MV-4-11 (cell line): Measurements from ENCODE around the gene MRGPRE.
A peak's percentile ranks its signal among the peaks of the same experiment; 100 is the strongest.

ENCODE experiments used
- DNase-seq: peaks from one replicate; lab custom pipeline; 2025; lab: John Stamatoyannopoulos, UW

The MRGPRE gene

DNA sequence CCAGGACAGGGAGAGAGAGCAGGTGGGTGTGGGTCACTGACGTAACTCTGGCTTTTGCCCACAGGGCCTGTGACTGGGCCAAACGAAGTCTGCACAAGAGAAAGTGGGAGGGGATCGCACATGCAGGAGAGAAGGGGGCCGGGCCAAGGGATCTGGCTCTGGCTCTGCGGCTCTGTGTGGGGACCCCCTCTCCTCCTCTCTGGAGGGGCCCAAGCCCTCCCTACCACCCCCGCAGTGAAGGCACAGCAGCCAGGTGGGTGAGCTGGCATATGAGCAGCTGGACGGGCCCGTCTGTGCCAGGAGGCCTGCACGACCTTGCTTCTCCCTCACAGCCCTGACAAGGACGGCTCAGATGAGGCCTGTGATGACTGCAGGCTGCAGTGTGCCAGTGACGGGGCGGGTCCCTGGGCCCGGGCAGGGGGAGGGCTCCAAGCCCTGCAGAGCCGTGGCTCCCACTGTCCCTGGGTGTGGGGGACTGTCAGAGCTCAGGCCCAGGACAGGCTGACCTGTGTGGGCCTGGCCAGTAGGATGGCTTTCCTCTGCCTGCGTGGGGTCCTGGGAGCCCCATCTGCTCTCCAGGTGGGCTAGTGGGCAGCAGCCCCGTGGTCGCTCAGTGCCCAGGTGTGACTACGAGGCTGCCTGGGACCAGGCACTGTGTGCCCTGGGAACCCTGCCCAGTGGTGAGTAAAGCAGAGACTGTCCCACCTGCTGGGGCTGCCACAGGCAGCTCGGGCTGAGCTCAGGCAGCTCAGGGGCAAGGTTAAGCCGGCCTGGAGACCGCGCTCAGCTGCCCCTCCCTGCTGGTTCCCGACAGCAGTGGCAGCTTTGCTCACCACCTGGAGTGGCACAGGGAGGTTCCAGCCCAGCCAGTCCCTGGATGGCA is 35.8 kb downstream of the MRGPRE start:
- no peak for DNase-seq

DNA sequence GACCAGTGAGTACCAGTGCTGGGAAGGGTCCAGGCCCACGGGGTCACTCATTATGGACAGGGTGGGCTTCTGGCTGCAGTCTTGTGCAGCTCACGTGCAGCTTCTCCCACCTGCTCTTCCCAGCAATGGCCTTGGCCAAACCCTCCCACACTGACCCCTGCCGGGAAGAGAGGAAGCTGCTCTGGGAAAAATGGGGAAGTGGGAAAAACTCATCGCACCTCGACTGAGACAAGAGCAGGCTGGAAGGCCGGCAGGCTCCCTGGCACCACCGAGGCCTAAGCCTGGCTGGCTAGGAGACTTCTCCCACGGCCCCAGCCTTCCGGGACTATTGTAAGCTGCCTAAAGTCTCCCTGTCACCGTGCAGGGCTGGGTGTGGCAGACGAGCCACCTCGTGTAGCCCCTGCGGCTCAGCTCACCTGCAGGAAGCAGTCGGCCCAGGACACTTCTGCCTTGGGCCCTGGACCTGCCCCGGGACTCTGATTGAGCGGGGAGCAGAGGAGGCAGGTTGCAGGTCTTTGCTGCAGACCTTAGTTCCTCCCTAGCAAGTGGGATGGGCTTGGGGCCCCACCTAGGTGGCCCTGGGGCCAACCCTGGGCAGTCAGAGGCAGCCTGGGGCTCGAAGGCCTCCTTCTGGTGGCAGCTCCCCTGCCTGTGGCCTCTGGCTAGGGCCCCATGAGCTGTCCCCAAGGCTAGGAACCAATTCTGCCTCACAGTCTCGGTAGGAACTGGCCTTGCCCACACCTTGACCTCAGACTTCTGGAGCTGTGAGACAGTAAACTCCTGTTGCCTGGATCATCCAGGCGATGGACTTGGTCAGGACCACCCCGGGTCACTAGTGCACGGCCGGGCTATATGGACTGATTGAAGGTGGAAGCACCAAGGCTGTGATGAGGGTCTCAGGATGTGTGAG is 36.7 kb downstream of the MRGPRE start:
- DNase-seq = peak; percentile 60

- no peak for DNase-seq
These were observed 38.0 kb downstream of the MRGPRE start for GRCh38 chr11:3194016-3194816.

DNA sequence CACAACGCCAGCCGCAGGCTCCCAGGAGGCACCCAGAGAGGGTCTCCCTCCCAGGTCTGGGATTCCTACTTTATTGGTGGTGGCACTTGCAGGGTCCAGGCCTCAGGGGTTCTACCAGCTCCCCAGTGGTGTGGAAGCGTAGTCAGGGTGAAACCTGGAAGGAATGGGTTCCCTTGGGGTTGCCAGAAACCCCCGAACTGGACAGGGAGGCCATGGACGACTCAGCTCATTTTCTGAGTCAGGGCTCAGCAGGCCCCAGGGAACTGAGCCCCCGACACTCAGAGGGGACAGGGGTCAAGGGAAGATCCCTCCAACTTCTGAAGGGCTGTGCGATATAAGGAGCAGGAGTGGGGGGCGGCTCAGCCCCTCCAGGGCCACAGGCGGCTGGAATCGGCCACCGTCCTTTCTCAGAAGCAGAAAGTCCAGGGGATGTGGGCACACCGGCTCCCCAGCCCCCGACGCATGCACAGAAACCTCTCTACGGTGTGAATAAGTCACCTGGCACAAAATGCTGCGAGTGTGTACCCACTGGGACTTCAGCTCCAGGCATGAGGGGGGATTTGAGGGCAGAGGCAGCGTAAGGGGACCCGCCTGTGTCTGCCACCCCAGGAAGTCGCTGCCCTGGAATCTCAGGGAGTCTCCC is 38.7 kb downstream of the MRGPRE start:
- DNase-seq = no peak

- DNase-seq = no peak
These were observed 39.5 kb downstream of the MRGPRE start for GRCh38 chr11:3192511-3193372.

DNA sequence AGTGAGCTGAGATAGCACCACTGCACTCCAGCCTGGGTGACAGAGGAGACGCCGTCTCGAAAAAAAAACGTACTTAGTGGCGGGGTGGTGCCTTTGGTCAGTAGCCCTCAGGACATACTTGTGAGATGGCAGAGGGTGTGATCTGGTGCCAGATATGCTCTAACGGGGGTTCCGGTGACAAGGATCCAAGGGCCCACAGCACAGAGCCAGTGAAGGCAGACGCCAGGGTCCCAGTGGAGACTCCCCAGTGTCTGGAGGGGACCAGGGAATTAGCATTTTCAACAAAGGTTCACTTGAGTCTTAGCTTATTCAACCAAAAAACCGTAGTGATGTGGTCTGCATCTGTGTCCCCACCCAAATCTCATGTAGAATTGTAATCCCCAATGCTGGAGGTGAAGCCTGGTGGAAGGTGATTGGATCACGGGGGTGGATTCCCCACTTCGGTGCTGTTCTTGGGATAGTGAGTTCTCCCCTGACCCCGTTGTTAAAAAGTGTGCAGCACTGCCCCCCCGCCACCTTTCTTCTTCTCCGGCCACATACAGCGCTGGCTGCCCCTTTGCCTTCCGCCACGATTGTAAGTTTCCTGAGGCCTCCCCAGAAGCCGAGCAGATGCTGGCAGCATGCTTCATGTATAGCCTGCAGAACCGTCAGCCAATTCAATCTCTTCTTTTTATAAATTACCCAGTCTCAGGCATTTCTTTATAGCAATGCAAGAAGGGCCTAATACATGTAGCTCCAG is 40.5 kb downstream of the MRGPRE start:
- no peak for DNase-seq

DNA sequence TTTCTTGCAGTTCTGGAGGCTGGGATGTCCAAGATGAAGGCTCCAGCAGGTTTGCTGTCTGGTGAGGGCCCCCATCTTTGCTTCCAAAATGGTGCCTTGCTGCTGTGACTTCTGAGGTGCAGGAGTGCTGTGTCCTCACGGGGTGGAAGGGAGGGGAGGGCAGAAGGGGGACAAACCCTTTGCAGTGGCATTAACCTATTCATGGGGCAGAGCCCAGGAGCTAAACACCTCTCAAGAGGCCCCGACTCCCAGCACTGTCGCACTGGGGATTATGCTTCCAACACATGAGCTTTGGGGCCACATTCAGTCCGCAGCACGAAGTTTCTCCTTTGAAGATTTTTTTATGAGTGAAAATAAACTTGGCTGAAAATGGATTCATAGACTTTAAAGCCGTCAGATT is 41.6 kb downstream of the MRGPRE start:
- DNase-seq = no peak

- DNase-seq = no peak
These were observed 42.2 kb downstream of the MRGPRE start for GRCh38 chr11:3189886-3190583.

DNA sequence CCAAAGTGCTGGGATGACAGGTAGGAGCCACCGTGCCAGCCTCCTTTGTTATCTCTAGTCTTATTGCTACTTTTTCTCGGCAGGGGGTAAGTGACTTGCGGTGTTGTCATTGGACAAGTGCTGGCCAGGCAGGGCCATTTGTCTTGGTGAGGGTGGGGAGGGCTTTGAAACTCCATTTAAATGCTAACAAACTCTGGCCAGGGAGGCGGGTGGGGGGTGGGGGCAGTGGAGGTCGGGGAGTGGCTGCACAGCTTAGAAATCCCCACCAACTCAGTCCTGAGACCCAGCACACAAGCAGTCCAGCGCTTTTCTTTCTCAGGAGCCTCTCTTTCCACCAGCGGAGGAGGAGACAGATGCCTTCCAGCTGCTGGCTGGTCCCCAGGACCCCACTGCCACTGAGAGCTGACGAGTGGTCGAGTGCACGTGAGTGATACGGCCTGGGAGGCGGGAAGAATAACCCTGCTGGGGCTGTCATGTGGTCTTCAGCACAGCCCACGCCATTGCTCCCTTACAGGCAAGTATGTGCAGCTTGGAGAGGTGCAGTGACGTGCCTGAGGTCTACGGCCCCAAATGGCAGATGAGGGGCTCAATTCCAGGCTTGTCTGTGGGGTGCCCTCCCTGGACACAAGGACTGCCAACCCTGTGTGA is 42.9 kb downstream of the MRGPRE start:
- no peak for DNase-seq

DNA sequence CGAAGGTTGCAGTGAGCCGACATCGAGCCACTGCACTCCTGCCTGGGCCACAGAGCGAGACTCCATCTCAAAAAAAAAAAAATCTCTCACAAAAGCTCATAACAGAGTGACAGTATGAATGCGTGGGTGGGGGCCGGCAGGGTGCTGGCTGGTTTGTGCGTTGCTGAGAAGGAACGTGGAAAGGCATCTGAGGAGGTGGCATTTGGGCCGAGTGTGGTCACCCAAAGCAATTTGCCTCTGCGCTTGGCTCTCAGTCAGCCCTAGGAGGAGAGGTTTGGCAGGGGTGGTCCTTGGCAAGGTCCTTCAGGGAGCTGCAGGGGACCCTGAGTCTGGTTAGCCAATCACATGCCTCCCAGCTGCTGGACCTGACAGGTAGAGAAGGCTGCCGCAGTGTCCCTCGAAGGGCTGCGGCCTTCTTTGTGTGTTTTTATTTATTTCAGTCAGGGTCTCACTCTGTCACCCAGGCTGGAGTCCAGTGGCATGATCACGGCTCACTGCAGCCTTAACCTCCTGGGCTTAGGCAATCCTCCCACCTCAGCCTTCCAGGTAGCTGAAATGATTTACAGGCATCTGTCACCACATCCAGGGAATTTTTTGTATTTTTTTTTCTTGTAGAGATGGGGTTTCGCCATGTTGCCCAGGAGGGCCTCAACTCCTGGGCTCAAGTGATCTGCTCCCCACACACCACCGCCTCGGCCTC is 43.6 kb downstream of the MRGPRE start:
- DNase-seq = no peak

GRCh38 chr11:3186166-3186953 is 45.9 kb downstream of the MRGPRE start:
- DNase-seq = no peak

GRCh38 chr11:3184732-3185347 is 47.4 kb downstream of the MRGPRE start:
- DNase-seq = no peak

DNA sequence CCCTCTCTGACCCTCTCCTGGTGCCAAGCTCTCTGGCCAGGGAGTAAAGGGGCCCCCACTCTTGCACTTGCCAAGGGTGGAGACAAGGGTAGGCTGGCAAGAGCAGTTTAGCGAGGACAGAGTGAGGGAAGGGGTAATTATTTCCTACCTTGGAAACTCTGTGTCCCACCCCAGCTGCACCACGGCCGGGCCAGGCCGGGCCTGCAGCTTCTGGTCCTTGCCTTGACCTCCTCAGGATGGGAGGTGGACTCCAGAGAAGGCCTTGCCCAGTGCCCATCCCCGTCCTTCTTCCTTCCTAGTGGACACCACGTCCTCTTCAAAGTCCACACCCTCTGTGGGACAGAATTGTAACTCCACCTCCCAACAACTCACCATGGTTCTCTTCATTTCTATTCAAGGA is 48.7 kb downstream of the MRGPRE start:
- DNase-seq = no peak

- DNase-seq = no peak
These were observed 49.8 kb downstream of the MRGPRE start for GRCh38 chr11:3182462-3182852.

DNA sequence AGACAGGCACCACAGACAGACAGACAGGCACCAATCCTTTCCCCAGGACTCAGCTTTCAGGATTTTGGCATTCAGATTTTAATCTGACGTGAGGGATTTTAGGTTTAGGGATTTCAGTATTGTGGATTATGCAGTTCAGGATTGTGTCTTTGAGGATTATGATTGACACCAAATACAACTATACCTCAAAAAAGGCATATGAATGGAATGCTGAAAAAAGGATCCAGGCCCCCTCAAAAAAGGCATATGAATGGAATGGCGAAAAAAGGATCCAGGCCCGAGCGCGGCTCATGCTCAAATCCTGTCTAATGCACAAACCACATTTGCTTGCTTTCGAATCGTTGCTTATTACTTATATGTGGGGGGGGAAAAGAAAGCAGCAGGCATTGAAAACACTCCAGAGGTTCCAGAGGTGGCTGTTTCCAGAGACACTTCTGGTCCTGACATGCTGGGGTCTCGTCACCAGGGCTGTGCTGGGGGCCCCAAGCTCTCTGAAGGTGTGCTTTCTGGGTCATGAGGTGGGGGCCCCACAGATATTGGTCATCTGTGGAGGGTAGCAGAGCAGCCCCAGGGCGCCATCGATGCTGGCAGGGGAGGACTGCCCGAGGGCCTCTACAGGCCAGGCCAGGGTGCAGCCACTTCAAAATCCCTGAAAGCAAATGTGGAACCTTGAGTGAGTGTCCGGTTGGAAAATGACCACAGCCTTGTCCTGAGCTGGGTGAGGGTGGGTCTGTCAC is 50.3 kb downstream of the MRGPRE start:
- DNase-seq = no peak

- DNase-seq = no peak
These were observed 51.3 kb downstream of the MRGPRE start for GRCh38 chr11:3180869-3181268.
